ENCODE measurements around the gene AMMECR1L. TPM values are rescaled to one million over a fixed set of nuclear protein-coding genes. Genes with fewer than 3 reads are reported as not detected.
A peak's percentile ranks its signal among the peaks of the same experiment; 100 is the strongest.
"Not testable (repeated sequence)": the region's sequence is repeated elsewhere in the genome, so short reads cannot be mapped to it uniquely, and the experiment has no call there.

The AMMECR1L gene
- total RNA-seq, 1 donor from 2014 or later = 24.0 TPM

GRCh38 chr2:127917916-127918315, 32.2 kb upstream of the AMMECR1L start:
- no peak for TF ChIP-seq CTCF (IDR thresholded peaks at IDR 0.05; ENCODE audit: unreplicated experiment)
- H3K27ac Mint-ChIP-seq = no peak overlapping the region
- no peak for DNase-seq (ENCODE audit: low spot score, unreplicated experiment)
- no peaks in the 10 kb centered on the region for H3K27me3 Mint-ChIP-seq
- H3K4me3 Mint-ChIP-seq (ENCODE audit: low read depth) = no peak overlapping the region
- peaks cover 11% of the 10 kb centered on the region for H3K4me1 Mint-ChIP-seq (ENCODE audit: low read depth)
- H3K36me3 Mint-ChIP-seq (ENCODE audit: insufficient read depth) = no peaks in the 10 kb centered on the region
- H3K9me3 Mint-ChIP-seq (ENCODE audit: low read depth) = no peaks in the 10 kb centered on the region

DNA sequence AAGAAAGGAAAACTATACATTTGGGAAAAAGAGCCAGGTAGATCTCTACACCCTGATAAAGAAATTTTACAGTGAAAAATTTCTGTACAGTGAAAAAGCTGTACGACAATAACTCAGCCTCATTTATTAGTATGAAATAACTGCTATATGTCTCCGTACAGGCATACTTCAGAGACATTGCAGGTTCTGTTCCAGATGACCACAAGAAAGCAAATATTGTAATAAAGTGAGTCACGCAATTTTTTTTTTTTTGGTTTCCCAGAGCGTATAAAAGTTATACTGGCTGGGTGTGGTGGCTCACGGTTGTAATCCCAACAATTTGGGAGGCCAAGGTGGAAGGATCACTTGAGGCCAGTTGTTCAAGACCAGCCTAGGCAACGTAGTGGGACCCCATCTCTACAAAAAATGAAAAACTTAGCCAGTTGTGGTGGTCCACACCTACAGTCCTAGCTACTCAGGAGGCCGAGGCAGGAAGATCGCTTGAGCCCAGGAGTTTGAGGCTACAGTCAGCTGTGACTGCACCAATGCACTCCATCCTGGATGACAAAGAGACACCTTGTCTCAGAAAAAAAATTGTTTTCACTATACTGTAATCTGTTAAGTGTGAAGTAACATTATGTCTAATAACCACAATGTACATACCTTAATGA, 28.2 kb upstream of the AMMECR1L start:
- no peaks in the 10 kb centered on the region for H3K4me1 Mint-ChIP-seq (ENCODE audit: low read depth)
- TF ChIP-seq CTCF (IDR thresholded peaks at IDR 0.05; ENCODE audit: unreplicated experiment) = no peak
- H3K27ac Mint-ChIP-seq = no peak overlapping the region
- H3K4me3 Mint-ChIP-seq (ENCODE audit: low read depth) = no peak overlapping the region
- no peaks in the 10 kb centered on the region for H3K9me3 Mint-ChIP-seq (ENCODE audit: low read depth)
- DNase-seq (ENCODE audit: low spot score, unreplicated experiment) = no peak
- no peaks in the 10 kb centered on the region for H3K27me3 Mint-ChIP-seq
- H3K36me3 Mint-ChIP-seq (ENCODE audit: insufficient read depth) = no peaks in the 10 kb centered on the region

DNA sequence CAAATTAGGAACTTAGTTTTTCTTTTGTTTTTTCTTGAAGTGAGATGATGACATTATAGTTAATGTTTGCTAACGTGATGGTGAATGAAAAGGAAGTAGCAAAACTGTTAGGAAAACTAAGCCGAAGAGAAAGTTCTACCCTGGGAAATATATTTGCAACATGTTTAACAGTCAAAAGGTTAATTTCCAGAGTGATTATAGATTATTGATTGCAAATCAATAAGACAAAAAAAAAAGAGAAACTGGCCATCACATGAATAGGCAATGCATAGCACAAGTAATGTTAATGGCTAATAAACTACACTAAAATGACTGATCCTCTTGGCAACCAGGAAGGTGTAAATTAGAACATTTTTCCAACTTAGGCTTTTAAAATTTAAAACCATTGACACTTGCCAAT, 26.0 kb upstream of the AMMECR1L start:
- Mint-ChIP-seq H3K36me3 (ENCODE audit: insufficient read depth) (no peaks in the 10 kb centered on the region), H3K27me3 (no peaks in the 10 kb centered on the region), H3K4me3 (ENCODE audit: low read depth) (no peak overlapping the region), H3K9me3 (ENCODE audit: low read depth) (no peaks in the 10 kb centered on the region), H3K4me1 (ENCODE audit: low read depth) (no peaks in the 10 kb centered on the region), H3K27ac (no peak overlapping the region)
- TF ChIP-seq CTCF (IDR thresholded peaks at IDR 0.05; ENCODE audit: unreplicated experiment) = no peak
- no peak for DNase-seq (ENCODE audit: low spot score, unreplicated experiment)

DNA sequence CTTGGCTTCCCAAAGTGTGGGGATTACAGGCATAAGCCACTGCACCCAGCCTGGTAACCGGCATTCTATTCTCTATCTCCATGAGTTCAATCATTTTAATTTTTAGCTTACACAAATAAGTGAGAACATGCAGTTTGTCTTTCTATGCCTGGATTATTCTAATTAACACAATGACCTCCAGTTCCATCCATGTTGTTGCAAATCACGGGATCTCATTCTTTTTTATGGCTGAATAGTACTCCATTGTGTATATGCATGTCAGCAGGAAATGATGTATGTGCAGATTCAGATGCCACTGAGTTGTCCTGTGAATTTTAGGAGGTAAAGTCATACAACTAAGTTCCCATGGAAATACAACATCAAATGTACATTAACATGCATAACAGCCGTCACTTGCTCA, 24.7 kb upstream of the AMMECR1L start:
- TF ChIP-seq CTCF (IDR thresholded peaks at IDR 0.05; ENCODE audit: unreplicated experiment) = no peak
- Mint-ChIP-seq H3K9me3 (ENCODE audit: low read depth) (no peaks in the 10 kb centered on the region), H3K27me3 (peaks cover 7% of the 10 kb centered on the region), H3K36me3 (ENCODE audit: insufficient read depth) (no peaks in the 10 kb centered on the region), H3K4me3 (ENCODE audit: low read depth) (no peak overlapping the region), H3K4me1 (ENCODE audit: low read depth) (no peaks in the 10 kb centered on the region), H3K27ac (no peak overlapping the region)
- DNase-seq (ENCODE audit: low spot score, unreplicated experiment) = no peak

DNA sequence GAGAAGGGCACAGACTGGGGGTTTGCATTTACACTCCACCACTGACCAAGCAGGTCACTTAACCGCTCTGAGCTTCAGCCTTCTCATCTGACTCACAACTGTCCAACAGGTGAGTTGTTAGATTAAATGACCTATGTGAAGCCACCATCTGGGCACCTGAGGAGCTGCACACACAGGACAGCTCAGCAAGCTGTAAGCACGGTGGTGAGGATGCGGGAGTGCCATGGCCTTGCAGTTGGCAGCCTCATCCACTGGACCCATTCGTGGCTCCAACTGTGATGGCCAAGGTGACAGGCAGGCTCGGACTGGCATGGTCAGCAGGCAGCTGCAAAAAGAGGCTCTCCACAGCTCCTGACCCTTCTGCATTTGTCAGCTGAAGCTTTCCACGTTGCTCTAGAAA, 23.3 kb upstream of the AMMECR1L start:
- TF ChIP-seq CTCF (IDR thresholded peaks at IDR 0.05; ENCODE audit: unreplicated experiment) = peak; percentile 8
- Mint-ChIP-seq H3K4me3 (ENCODE audit: low read depth) (no peak overlapping the region), H3K27me3 (peaks cover 7% of the 10 kb centered on the region), H3K9me3 (ENCODE audit: low read depth) (no peaks in the 10 kb centered on the region), H3K4me1 (ENCODE audit: low read depth) (no peaks in the 10 kb centered on the region), H3K27ac (no peak overlapping the region), H3K36me3 (ENCODE audit: insufficient read depth) (no peaks in the 10 kb centered on the region)
- no peak for DNase-seq (ENCODE audit: low spot score, unreplicated experiment)

GRCh38 chr2:127907733-127908400, 22.1 kb upstream of the AMMECR1L start:
- H3K9me3 Mint-ChIP-seq (ENCODE audit: low read depth); H3K36me3 Mint-ChIP-seq (ENCODE audit: insufficient read depth); DNase-seq (ENCODE audit: low spot score, unreplicated experiment); H3K27ac Mint-ChIP-seq; H3K27me3 Mint-ChIP-seq; H3K4me3 Mint-ChIP-seq (ENCODE audit: low read depth); H3K4me1 Mint-ChIP-seq (ENCODE audit: low read depth): not testable (repeated sequence)
